Superior temporal gyrus (tissue), 1 donor: ENCODE data around the gene MZT2B.
"Not testable (repeated sequence)": the region's sequence is repeated elsewhere in the genome, so short reads cannot be mapped to it uniquely, and the experiment has no call there.

Experiments used
- DNase-seq: peaks from one replicate; pipeline ENCODE4 v3.0.0-alpha.2; 2016; ENCODE audit errors: extremely low spot score

Gene MZT2B

GRCh38 chr2:130180404-130181324 is 1.4 kb upstream of the MZT2B start:
- DNase-seq: not testable (repeated sequence)

- DNase-seq: peak; percentile 95
These were observed 660 bp upstream of the MZT2B start, which contains the start of gene SMPD4 for GRCh38 chr2:130181325-130181879. TSS of gene SMPD4 (minus strand) at chr2:130181602. CDS start at chr2:130176592, 5,010 bp downstream.

GRCh38 chr2:130182826-130183511 is 907 bp downstream of the MZT2B start:
- peak; percentile 10 for DNase-seq

GRCh38 chr2:130183512-130184373 is 1.7 kb downstream of the MZT2B start:
- peak; percentile 14 for DNase-seq

GRCh38 chr2:130185436-130185835 is 3.4 kb downstream of the MZT2B start:
- DNase-seq: no peak

GRCh38 chr2:130185896-130186295 is 3.8 kb downstream of the MZT2B start:
- no peak for DNase-seq

- DNase-seq: no peak
These were observed 4.3 kb downstream of the MZT2B start for GRCh38 chr2:130186391-130186790.

- DNase-seq: no peak
These were observed 5.2 kb downstream of the MZT2B start for GRCh38 chr2:130187268-130187667.

GRCh38 chr2:130187859-130188792 is 6.1 kb downstream of the MZT2B start:
- not testable (repeated sequence) for DNase-seq

GRCh38 chr2:130188958-130189357 is 6.9 kb downstream of the MZT2B start:
- not testable (repeated sequence) for DNase-seq

GRCh38 chr2:130190237-130190636 is 8.2 kb downstream of the MZT2B start:
- DNase-seq: no peak

- DNase-seq: not testable (repeated sequence)
These were observed 9.3 kb downstream of the MZT2B start for GRCh38 chr2:130191319-130191718.

GRCh38 chr2:130192451-130192850 is 10.4 kb downstream of the MZT2B start:
- DNase-seq: not testable (repeated sequence)

GRCh38 chr2:130193824-130194223 is 11.8 kb downstream of the MZT2B start:
- not testable (repeated sequence) for DNase-seq

- DNase-seq: not testable (repeated sequence)
These were observed 13.1 kb downstream of the MZT2B start for GRCh38 chr2:130195089-130195635.

- DNase-seq: not testable (repeated sequence)
These were observed 14.0 kb downstream of the MZT2B start for GRCh38 chr2:130196052-130196451.

GRCh38 chr2:130198343-130198742 is 16.3 kb downstream of the MZT2B start, which contains the start of gene TUBA3E:
TSS of gene TUBA3E (minus strand) at chr2:130198439. CDS start at chr2:130198360, 79 bp downstream.
- DNase-seq: no peak

GRCh38 chr2:130202518-130202917 is 20.5 kb downstream of the MZT2B start:
- not testable (repeated sequence) for DNase-seq

GRCh38 chr2:130203150-130203549 is 21.1 kb downstream of the MZT2B start:
- not testable (repeated sequence) for DNase-seq

- DNase-seq: not testable (repeated sequence)
These were observed 25.0 kb downstream of the MZT2B start for GRCh38 chr2:130207051-130207450.
